Neural cell (in vitro differentiated cells): Measurements from ENCODE around the gene AGTPBP1. TPM values are rescaled to one million over a fixed set of nuclear protein-coding genes. Genes with fewer than 3 reads are reported as not detected.
A peak's percentile ranks its signal among the peaks of the same experiment; 100 is the strongest.

ENCODE experiments used
- H2AFZ ChIP-seq: fragments of 200-600, 300-800 bp; sonication (generic), shearing (Covaris generic); 2 replicates; pipeline ENCODE4 v1.6.0; 2014; ENCODE audit warnings: low read depth, mild to moderate bottlenecking, antibody characterized with exemption, low read length, moderate library complexity
- H3F3A ChIP-seq: fragments of 200-600 bp; shearing (Covaris generic); 2 replicates; pipeline ENCODE4 v1.6.1; 2016; ENCODE audit warnings: mild to moderate bottlenecking, moderate library complexity, mixed read lengths, antibody characterized with exemption, low read length; ENCODE audit not compliant: insufficient read depth, poor library complexity, severe bottlenecking
- H3K27ac ChIP-seq: fragments of 200-600, 300-800 bp; sonication (generic), shearing (Covaris generic); 2 replicates; pipeline ENCODE4 v1.5.1; 2014; ENCODE audit warnings: mild to moderate bottlenecking, low read length, moderate library complexity
- H3K27me3 ChIP-seq: fragments of 300-800, 200-600 bp; sonication (generic), shearing (Covaris generic); 2 replicates; pipeline ENCODE4 v1.6.0; 2014; ENCODE audit warnings: mild to moderate bottlenecking, low read depth, low read length, moderate library complexity; ENCODE audit not compliant: insufficient read depth
- H3K36me3 ChIP-seq: fragments of 300-800, 200-600 bp; sonication (generic), shearing (Covaris generic); 2 replicates; pipeline ENCODE4 v1.5.1; 2014; ENCODE audit warnings: mild to moderate bottlenecking, antibody characterized with exemption, low read length, moderate library complexity; ENCODE audit not compliant: insufficient read depth
- H3K4me2 ChIP-seq: fragments of 300-800, 200-600 bp; sonication (generic), shearing (Covaris generic); 2 replicates; pipeline ENCODE4 v1.6.0; 2014; ENCODE audit warnings: mild to moderate bottlenecking, low read length
- H3K4me3 ChIP-seq: fragments of 300-800, 200-600 bp; sonication (generic), shearing (Covaris generic); 2 replicates; pipeline ENCODE4 v1.5.1; 2014; ENCODE audit warnings: mild to moderate bottlenecking, low read length, moderate library complexity
- H3K79me2 ChIP-seq: fragments of 200-600 bp; shearing (Covaris generic); replicated peaks from 2 replicates; pipeline ENCODE4 v1.6.0; 2014; ENCODE audit warnings: mild to moderate bottlenecking, low read length, moderate library complexity; ENCODE audit not compliant: insufficient read depth
- H3K9ac ChIP-seq: fragments of 300-800, 200-600 bp; sonication (generic), shearing (Covaris generic); 2 replicates; pipeline ENCODE4 v1.6.1; 2016; ENCODE audit warnings: mild to moderate bottlenecking, low read length, mixed read lengths
- H3K9me2 ChIP-seq: fragments of 200-600 bp; shearing (Covaris generic); 2 replicates; pipeline ENCODE4 v1.6.1; 2016; ENCODE audit warnings: mild to moderate bottlenecking, low read length, mixed read lengths; ENCODE audit not compliant: insufficient read depth
- H3K9me3 ChIP-seq: fragments of 200-600, 300-800 bp; sonication (generic), shearing (Covaris generic); 2 replicates; pipeline ENCODE4 v1.6.1; 2016; ENCODE audit warnings: mild to moderate bottlenecking, mixed run types, low read length, moderate library complexity, mixed read lengths
- H4K20me1 ChIP-seq: fragments of 200-600 bp; shearing (Covaris generic); 2 replicates; pipeline ENCODE4 v1.6.1; 2016; ENCODE audit warnings: mild to moderate bottlenecking, mixed run types; ENCODE audit not compliant: insufficient read depth
- EP300 ChIP-seq: fragments of 450-650 bp; conservative IDR thresholded peaks from 2 replicates; pipeline ENCODE4 v1.6.1; 2014; ENCODE audit warnings: antibody characterized with exemption, mild to moderate bottlenecking, moderate library complexity; ENCODE audit not compliant: poor library complexity, severe bottlenecking
- EZH2 ChIP-seq: fragments of 200-600, 300-800 bp; shearing (Covaris generic), sonication (generic); IDR thresholded peaks from 2 replicates; pipeline ENCODE4 v1.6.1; 2014; ENCODE audit warnings: antibody characterized with exemption, low read length, borderline replicate concordance, mild to moderate bottlenecking; ENCODE audit not compliant: insufficient read depth, poor library complexity, severe bottlenecking
- MXI1 ChIP-seq: fragments of 450-650 bp; conservative IDR thresholded peaks from 2 replicates; pipeline ENCODE4 v1.6.1; 2014; ENCODE audit warnings: antibody characterized with exemption, mild to moderate bottlenecking; ENCODE audit not compliant: poor library complexity, severe bottlenecking
- POLR2AphosphoS5 ChIP-seq: IDR thresholded peaks from 2 replicates; pipeline ENCODE4 v1.6.1; 2012
- RAD21 ChIP-seq: fragments of 450-650 bp; conservative IDR thresholded peaks from 2 replicates; pipeline ENCODE4 v1.6.1; 2014; ENCODE audit warnings: antibody characterized with exemption, mild to moderate bottlenecking, moderate library complexity
- SMC3 ChIP-seq: fragments of 450-650 bp; conservative IDR thresholded peaks from 2 replicates; pipeline ENCODE4 v1.6.1; 2014; ENCODE audit warnings: antibody characterized with exemption, mild to moderate bottlenecking, moderate library complexity; ENCODE audit not compliant: poor library complexity
- TAF1 ChIP-seq: IDR thresholded peaks from 2 replicates; pipeline ENCODE4 v1.6.1; 2012; ENCODE audit warnings: low read depth
- polyA plus RNA-seq: library from polyadenylated mRNA; depleted of rRNA; stranded (reverse); fragments of >200 nt; gene quantifications from 2 replicates; pipeline ENCODE4 v1.2.3, GENCODE V29; 2014
- TF ChIP-seq, protein P1 (sequence below): IDR thresholded peaks from 2 replicates; pipeline ENCODE4 v1.6.1; 2012; ENCODE audit warnings: borderline replicate concordance
- TF ChIP-seq, protein P2 (sequence below): fragments of 450-650 bp; IDR thresholded peaks from 2 replicates; pipeline ENCODE4 v1.5.1; 2014; ENCODE audit warnings: antibody characterized with exemption, mild to moderate bottlenecking, moderate library complexity; ENCODE audit not compliant: poor library complexity, severe bottlenecking

AGTPBP1 gene
- polyA plus RNA-seq, 1 donor from 2014 or later = 90.7 TPM

DNA sequence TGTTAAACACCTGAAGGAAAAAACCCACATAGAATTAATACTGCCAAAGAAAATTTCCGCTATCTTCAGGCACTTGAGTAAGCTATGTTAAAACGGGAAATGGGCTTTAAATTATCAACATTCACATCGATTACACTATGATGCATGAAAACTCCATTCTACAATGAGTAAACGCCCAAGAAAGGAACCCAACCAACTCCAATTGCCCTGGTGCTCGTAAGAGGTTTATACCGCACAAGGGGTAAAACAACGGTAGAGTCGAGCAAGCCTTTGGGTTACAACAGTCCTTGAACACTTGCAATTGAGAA, 1.0 kb downstream of the AGTPBP1 start:
- Histone ChIP-seq H3K27me3 (no peaks in the 10 kb centered on the region), H3K79me2 (peaks cover 44% of the 10 kb centered on the region), H4K20me1 (no peaks in the 10 kb centered on the region), H3K4me3 (peak overlapping the region; percentile 89), H3K36me3 (no peaks in the 10 kb centered on the region), H3K27ac (peak overlapping the region; percentile 84), H3K9ac (peak overlapping the region; percentile 88), H3K9me2 (no peaks in the 10 kb centered on the region), H2AFZ (peak overlapping the region; percentile 36), H3F3A (no peaks in the 10 kb centered on the region), H3K9me3 (no peaks in the 10 kb centered on the region), H3K4me2 (peak overlapping the region; percentile 90)
- TF ChIP-seq, protein P1, sequence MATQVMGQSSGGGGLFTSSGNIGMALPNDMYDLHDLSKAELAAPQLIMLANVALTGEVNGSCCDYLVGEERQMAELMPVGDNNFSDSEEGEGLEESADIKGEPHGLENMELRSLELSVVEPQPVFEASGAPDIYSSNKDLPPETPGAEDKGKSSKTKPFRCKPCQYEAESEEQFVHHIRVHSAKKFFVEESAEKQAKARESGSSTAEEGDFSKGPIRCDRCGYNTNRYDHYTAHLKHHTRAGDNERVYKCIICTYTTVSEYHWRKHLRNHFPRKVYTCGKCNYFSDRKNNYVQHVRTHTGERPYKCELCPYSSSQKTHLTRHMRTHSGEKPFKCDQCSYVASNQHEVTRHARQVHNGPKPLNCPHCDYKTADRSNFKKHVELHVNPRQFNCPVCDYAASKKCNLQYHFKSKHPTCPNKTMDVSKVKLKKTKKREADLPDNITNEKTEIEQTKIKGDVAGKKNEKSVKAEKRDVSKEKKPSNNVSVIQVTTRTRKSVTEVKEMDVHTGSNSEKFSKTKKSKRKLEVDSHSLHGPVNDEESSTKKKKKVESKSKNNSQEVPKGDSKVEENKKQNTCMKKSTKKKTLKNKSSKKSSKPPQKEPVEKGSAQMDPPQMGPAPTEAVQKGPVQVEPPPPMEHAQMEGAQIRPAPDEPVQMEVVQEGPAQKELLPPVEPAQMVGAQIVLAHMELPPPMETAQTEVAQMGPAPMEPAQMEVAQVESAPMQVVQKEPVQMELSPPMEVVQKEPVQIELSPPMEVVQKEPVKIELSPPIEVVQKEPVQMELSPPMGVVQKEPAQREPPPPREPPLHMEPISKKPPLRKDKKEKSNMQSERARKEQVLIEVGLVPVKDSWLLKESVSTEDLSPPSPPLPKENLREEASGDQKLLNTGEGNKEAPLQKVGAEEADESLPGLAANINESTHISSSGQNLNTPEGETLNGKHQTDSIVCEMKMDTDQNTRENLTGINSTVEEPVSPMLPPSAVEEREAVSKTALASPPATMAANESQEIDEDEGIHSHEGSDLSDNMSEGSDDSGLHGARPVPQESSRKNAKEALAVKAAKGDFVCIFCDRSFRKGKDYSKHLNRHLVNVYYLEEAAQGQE = no peak
- TF ChIP-seq MXI1 (no peak), TAF1 (no peak), RAD21 (no peak), EP300 (no peak), EZH2 (no peak)
- TF ChIP-seq, protein P2, sequence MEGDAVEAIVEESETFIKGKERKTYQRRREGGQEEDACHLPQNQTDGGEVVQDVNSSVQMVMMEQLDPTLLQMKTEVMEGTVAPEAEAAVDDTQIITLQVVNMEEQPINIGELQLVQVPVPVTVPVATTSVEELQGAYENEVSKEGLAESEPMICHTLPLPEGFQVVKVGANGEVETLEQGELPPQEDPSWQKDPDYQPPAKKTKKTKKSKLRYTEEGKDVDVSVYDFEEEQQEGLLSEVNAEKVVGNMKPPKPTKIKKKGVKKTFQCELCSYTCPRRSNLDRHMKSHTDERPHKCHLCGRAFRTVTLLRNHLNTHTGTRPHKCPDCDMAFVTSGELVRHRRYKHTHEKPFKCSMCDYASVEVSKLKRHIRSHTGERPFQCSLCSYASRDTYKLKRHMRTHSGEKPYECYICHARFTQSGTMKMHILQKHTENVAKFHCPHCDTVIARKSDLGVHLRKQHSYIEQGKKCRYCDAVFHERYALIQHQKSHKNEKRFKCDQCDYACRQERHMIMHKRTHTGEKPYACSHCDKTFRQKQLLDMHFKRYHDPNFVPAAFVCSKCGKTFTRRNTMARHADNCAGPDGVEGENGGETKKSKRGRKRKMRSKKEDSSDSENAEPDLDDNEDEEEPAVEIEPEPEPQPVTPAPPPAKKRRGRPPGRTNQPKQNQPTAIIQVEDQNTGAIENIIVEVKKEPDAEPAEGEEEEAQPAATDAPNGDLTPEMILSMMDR = no peak

DNA sequence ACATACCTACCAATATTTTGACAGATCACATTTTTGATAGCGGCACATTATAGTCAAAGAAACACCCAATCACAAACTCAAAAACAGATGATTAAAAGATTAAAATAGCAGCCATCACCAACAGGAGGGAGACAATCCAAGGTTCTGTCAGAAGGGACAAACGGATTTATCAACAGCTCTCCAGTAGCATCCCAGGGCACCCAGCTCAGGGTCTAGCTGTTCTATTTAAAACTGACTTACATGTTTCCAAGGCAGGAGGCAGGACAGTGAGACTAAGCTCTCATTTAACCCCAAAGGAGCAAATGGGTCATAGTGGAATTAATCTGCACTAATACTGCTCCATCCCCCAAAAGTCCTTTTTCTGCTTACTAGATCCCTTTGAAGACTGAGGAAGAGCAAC, 3.2 kb downstream of the AGTPBP1 start:
- Histone ChIP-seq H3K4me3 (no peak overlapping the region), H3K27me3 (no peaks in the 10 kb centered on the region), H2AFZ (no peak overlapping the region), H3K9ac (no peak overlapping the region), H3K79me2 (peaks cover 65% of the 10 kb centered on the region), H3K4me2 (no peak overlapping the region), H3K36me3 (no peaks in the 10 kb centered on the region), H3K9me2 (no peaks in the 10 kb centered on the region), H4K20me1 (no peaks in the 10 kb centered on the region), H3K27ac (no peak overlapping the region), H3F3A (no peaks in the 10 kb centered on the region), H3K9me3 (no peaks in the 10 kb centered on the region)
- TF ChIP-seq, protein P1 = no peak
- TF ChIP-seq TAF1 = no peak
- TF ChIP-seq, protein P2 = no peak
- TF ChIP-seq EZH2 = no peak
- no peak for TF ChIP-seq MXI1
- no peak for TF ChIP-seq RAD21
- TF ChIP-seq EP300 = no peak
- TF ChIP-seq SMC3 = no peak
- no peak for TF ChIP-seq POLR2AphosphoS5
